GM18526 (cell line): ENCODE measurements around the gene GRIP2.

Experiments used
- POLR2A ChIP-seq: IDR thresholded peaks from 3 replicates; pipeline ENCODE4 v1.6.1; 2011; ENCODE audit not compliant: insufficient read length; ENCODE audit errors: extremely low read depth

Gene GRIP2

DNA sequence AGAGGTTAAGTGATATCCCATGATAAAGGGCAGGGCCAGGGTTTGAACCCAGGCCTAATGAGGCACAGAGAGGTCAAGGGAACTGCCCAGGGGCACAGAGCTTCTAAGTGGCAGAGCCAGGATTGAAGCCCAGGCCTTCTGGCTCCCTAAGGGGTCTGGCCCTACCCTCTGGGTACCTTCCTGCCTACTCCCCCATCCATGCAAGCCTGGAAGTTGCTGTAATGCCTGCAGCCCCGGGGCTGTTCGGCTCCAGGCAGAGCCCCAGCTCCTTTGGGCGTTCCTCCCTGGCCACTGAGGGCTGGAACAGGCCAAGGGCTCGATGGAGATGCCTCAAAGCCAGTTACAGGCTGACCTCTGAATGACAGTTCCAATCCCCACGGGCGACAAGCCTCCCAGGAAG lies 4.5 kb downstream of the GRIP2 start:
- TF ChIP-seq POLR2A, result no peak

DNA sequence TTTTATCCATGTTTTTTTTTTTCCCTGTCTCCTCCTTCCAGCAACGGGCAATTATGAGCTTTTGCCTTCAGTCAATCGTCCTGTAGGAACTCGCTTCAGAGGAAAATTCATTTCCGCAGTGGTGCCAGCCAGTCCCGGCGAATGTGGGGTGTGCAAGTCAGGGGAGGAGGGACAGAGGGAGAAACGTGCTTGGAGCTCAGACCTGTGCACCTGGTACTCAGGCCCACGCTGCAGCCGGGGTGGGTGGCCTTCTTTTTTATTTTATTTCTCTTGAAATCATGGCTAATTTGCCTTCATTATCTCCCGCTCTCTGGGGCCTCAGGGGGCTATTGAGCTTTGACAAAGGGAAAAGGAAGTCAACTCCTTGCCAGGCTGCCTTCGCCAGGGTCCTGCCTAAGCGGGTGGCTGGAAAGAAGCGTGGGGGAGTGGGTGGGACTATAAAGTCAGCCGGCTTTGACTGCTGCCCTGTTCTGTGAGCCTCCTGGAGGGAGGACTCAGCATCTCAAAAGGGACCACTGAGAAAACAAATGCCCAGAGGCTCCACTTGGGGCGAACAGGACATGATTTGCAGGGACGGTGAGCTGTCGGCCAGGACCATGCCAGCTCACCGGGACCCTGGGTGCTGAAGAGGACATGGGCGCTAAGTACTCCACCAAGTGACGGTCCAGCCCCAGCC lies 5.5 kb downstream of the GRIP2 start:
- no peak for TF ChIP-seq POLR2A

DNA sequence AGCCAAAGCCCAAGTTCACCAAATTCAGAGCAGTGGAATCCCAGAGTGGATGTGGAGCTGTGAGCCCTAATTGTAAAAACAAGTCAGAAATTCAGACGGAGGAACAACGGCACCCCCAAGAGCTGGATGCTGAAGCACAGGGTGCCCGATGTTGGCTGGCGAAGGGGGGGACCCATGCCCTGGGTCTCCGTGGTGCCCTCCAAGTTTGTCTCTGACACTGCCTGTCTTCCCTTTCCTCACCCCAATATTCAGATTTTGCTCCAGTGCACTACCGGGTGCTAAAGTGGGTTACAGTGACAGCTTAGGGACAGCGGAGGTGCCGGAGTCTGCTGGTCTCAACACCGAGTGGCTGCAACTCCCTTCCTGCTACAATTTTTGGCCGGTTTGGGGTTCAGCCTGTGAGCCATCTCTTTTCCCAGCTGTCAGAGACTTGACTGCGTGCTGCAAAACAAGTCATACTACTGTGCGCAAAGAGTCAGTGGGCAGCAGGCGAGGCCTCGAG lies 6.6 kb downstream of the GRIP2 start:
- no peak for TF ChIP-seq POLR2A

DNA sequence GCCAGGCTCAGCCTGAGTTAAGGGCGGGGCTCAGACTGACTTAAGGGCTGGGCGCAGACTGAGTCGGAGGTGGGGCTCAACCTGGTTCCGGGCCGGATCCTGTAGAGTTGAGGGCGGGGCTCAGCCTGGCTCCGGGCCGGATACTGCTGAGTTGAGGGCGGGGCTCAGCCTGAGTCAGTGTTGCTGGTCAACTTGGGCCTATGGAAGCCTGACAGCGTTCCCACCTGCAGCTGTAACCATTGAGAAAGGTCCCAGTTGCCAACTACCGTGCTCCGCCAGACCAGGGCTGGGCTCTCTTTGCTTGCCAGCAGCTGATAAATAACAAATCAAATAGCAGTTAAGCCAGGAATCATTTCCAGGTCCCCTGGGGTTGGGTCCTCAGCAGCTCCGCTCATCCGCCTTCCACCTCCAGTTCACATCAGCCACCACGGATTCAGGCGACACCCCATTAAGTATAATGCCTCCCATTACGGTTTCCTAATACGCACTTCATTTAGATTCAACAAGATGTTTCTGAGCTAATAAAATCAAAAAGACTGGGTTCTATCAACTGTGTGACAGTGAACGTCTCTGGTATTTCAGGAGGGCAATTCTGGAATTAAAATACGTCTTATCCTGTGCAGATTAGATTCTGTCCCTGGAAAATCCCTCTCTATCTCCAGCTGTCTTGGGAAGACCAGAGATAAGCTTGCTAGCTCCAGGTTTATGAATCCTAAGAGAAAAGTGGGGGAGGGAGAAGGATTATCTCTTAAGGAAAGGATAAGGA lies 7.3 kb downstream of the GRIP2 start:
- TF ChIP-seq POLR2A, result no peak

DNA sequence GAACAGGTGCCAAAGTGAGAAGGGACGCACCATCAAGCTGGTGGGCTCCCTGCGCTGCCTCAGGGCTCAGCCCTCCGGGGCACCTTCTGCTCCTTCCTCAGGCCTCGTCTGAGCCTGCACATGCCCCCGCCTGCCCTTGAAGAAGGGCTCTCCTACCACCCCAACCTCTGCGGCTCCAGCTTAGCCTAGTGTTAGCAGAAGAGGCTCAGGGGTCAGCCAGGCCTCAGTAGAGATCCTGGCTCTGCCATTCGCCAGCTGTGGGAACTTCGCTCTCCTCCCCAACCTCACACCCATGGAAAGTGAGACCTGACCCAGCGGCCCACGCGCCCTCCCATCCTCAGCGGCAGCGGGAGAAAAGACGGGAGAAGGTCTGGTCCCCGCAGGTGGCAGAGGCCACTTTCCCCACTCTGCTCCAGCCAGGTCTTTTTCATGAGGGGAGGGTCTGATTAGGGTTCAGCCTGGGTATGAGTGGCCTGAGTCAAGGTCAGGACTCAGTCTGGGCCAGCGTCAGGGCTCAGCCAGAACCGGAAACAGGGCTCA lies 8.2 kb downstream of the GRIP2 start:
- TF ChIP-seq POLR2A, result no peak

DNA sequence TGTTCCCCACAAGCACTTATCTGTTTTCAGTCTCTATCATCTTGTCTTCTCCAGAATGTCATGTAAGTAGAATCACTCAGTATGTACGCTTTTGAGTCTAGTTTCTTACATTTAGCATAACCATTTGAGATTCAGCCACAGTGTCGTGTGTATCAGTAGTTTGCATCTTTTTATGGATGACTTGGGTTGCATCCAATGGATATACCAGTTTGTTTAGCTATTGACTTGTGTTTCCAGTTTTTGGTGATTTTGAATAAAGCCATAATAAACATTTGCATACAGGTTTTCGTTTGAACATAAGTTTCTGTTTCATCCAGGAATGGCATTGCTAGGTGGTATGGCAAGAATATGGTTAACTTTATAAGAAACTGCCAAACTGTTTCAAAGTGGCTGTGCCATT lies 12.1 kb downstream of the GRIP2 start:
- TF ChIP-seq POLR2A, result no peak

DNA sequence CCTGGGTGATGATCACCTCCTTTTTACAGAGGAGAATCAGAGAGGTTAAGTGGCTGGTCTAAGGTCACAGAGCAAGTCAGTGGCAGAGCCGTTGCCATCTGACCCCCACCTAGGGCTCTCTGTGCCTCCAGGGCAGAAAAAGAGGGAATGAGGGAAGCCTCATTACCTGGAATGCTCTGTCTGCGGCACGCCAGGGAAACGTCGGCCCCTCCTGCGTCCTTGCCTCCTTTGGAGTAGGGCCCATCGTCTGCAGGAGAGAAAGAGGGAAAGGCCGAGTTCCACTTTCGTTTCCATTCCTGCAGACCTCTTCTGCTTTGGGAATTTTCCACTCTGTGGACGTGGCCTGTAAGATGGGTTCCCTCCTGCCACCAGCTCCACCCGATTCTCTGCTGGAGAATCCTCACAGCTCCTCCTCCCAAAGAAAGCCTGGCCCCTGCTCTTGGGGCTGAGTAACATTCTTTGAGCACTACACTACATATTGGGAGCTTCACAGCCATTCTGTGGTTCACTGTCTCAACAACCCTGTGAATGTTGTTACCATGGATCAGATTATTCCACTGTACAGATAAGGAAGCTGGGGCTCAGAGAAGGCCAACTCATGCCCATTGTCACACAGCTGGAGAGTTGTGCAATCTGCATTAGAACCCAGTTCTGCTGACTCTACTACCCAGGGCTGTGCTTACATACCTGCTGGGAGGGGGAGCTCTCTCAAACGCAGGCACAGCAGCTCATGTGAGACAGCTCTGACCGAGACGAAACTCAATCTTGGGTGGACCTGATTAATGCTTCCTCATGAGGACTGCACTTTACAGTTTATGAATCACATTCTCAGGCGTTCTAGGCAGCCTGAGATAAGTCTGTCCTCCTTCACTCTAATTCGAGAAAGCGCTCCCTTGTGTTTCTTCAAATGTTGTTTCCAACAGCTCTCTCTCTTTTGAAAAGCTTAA lies 14.2 kb downstream of the GRIP2 start:
- TF ChIP-seq POLR2A, result no peak

DNA sequence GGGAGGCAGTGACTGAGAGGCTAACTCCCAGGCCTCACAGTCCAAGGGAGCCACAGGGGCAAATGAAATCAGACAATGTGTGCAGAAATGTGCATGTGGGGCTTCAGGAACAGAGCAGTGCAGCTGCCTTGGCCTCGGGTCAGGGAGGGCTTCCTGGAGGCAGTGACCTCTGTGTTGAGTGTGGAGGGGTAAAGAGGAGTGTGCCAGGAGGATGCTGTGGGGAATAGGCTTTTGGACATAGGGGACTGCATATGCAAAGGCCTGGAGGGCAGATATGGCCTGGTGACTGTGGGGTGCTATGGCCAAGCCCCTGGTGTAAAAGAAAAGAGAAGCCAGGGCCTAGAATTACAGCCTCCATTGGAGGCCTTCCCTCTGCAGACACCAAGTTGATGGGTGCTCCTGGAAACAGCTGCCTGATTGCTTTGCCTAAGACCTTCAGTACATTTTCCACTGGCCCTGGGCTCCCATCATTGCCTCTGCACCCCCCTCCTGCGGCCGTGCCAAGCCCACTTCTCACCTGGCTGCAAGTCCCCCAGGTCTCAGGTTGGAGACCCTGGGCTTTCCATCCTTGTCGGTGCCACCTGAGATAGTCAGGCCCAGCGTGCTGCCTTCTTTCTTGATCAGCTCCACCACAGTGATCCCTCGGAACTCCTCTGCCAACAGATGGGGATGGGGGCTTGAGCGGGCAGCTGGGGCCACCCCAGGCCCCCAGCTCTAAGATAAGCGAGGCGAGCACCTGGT lies 15.1 kb downstream of the GRIP2 start:
- no peak for TF ChIP-seq POLR2A

DNA sequence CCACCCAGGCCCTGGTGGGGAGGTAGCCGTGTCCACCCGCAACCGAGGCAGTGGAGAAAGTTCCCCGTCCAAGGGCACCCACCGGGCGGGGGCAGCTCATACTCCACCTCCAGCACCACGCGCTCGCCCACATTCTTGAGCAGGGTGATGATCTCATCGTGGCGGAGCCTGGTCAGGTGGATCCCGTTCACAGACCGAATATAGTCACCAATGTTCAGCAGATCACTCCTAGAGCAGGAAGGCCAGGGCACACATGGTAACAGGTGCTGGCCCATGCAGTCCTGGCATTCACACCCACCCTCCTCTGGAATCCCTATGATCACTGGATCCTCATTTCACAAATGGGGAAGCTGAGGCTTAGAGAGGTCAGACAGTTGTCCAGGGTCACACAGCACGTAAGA lies 15.8 kb downstream of the GRIP2 start:
- no peak for TF ChIP-seq POLR2A

DNA sequence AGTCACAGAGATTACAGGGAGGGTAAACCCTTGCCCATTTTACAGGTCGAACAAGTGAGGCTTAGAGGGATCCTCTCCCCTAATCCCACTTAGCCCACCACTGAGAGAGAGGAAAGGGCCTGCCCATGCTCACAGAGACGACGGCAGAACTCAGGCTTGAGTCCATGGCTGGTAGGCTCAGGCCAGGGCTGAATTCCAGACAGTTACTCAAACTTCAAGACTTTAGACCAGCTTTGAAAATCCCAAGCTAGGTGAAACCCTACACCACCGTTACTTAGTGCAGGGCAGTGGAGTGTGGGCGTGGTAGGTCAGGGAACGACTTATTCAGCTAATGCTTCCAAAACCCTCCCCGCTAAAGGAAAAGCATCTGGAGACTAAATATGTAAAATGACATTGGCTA lies 16.4 kb downstream of the GRIP2 start:
- TF ChIP-seq POLR2A, result no peak

DNA sequence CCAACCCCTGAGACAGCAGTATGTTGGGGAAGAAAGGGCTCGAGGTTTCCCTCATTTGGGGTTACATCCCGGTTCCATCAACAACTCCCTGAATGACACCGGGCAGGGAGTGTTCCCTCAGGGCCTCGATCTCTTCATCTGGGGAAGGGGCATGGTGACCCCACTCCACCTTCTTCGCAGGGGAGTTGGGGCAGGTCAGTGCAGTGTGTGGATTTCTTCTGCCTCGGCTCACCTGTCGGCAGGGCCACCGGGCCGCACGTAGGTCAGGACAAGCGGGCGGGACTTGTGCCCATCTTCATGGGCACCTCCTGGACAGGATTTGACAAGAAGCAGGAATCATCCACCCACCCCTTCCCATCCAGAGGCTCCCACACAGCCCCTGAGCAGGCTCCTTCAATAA lies 17.4 kb downstream of the GRIP2 start:
- TF ChIP-seq POLR2A, result no peak

DNA sequence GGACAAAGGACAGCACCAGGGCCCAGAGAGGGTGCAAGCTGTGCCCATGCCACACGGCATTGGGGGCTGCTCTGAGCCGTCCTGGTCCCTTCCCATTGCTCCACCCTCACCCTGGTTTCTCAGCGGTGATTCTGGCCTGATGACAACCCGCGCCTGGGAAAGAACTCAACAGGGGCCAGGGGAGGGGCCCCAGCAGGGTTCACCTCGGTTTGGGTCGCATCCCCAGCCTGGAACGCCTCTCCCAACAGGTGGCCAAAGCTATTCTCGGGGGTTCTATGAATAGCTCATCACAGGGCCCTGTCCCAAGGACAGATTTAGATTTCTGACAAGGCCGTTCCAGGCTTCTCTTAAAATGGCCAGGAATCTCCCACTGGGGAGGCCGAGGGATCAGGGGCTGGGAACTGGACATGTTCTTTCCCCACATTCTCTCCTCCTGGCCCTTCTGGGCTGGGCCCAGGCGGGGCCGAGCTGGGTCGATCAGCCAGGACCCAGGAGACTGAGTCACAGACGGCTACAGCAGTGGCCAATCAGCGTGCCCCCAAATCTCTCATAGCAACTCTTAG lies 17.9 kb downstream of the GRIP2 start:
- no peak for TF ChIP-seq POLR2A

DNA sequence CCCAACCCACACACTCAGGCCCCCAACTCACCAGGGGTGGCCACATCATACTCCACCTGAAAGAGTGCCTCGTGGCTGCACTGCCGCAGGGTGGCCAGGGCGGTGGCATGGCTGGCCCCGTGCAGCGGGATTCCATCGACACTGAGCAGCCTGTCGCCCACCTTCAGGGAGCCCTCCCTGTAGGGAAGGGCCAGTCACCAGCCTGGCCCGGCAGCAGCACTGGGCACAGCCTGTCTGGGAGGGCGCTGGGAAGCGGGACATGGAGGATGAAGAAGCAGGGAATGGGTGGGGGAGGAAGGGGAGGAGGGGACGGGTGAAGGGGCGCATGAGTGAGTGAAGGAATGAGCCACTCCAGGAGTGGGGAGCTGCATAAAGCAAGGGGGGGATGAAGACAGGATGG lies 18.5 kb downstream of the GRIP2 start:
- no peak for TF ChIP-seq POLR2A

DNA sequence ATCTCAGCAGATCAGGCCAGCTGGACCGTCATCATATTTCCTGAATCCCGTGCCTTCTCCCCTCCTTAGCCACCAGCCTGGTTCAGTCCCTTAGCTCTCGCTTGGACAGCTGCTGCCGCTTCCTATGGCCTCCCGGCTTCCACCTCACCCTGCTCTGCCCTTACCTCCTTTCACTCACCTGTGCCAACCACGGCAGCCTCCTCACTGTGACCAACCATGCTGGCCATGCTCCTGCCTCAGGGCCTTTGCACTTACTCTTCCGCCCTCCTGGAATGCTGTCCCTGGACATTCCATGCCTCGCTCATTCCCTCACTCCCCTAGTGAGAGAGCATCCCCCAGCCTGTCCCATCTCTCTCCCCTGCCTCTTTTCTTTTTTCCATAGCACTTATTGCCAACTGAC lies 19.2 kb downstream of the GRIP2 start:
- no peak for TF ChIP-seq POLR2A
